Neuronal stem cell (in vitro differentiated cells): Measurements from ENCODE around the gene OXTR.

Experiments used
- DNase-seq: peaks from one replicate; pipeline ENCODE4 v3.0.0-alpha.2; 2013; ENCODE audit warnings: low spot score
- H2AFZ ChIP-seq: one replicate; pipeline ENCODE4 v1.6.1; 2013; ENCODE audit warnings: mild to moderate bottlenecking, low read length, inconsistent platforms
- H2AK5ac ChIP-seq: 2 replicates; pipeline ENCODE4 v1.6.1; 2013; ENCODE audit warnings: low read depth, mild to moderate bottlenecking, inconsistent platforms, low read length, moderate library complexity, mixed read lengths
- H2BK120ac ChIP-seq: 2 replicates; pipeline ENCODE4 v1.6.1; 2013; ENCODE audit warnings: low read depth, mild to moderate bottlenecking, inconsistent platforms, low read length, moderate library complexity, mixed read lengths
- H2BK12ac ChIP-seq: one replicate; pipeline ENCODE4 v1.6.1; 2013; ENCODE audit warnings: low read length, inconsistent platforms
- H2BK15ac ChIP-seq: 2 replicates; pipeline ENCODE4 v1.6.1; 2013; ENCODE audit warnings: mild to moderate bottlenecking, low read length, inconsistent platforms, mixed read lengths
- H2BK5ac ChIP-seq: one replicate; pipeline ENCODE4 v1.6.1; 2013; ENCODE audit warnings: inconsistent platforms, mild to moderate bottlenecking, low read length, moderate library complexity
- H3K14ac ChIP-seq: one replicate; pipeline ENCODE4 v1.6.1; 2013; ENCODE audit warnings: low read length, inconsistent platforms
- H3K18ac ChIP-seq: 2 replicates; pipeline ENCODE4 v1.6.1; 2013; ENCODE audit warnings: low read length, inconsistent platforms
- H3K23ac ChIP-seq: 2 replicates; pipeline ENCODE4 v1.6.1; 2013; ENCODE audit warnings: low read depth, mild to moderate bottlenecking, mixed read lengths, low read length, inconsistent platforms; ENCODE audit not compliant: poor library complexity
- H3K27ac ChIP-seq: replicated peaks from 3 replicates; pipeline ENCODE4 v1.5.1; 2013; ENCODE audit warnings: low read length, inconsistent platforms
- H3K27me3 ChIP-seq, 3 experiments: 2 replicates each; pipeline ENCODE4 v1.6.1; 2013; ENCODE audit warnings: low read length in 3 of 3, mild to moderate bottlenecking in 2 of 3, inconsistent platforms in 1 of 3, low read depth in 1 of 3, mixed read lengths in 1 of 3, moderate library complexity in 1 of 3; ENCODE audit not compliant: control insufficient read depth in 3 of 3, insufficient read depth in 3 of 3
- H3K36me3 ChIP-seq, 2 donors: replicated peaks in 1 of 2; 2 replicates each; pipeline ENCODE4 v1.6.1; 2013; ENCODE audit warnings: low read length in 2 of 2; ENCODE audit not compliant: control insufficient read depth in 2 of 2, insufficient read depth in 2 of 2
- H3K4ac ChIP-seq: 2 replicates; pipeline ENCODE4 v1.6.1; 2013; ENCODE audit warnings: inconsistent platforms, mild to moderate bottlenecking, low read length, moderate library complexity
- H3K4me1 ChIP-seq, 2 donors: 1 replicate in 1 of 2; 2 replicates in 1 of 2; pipeline ENCODE4 v1.6.1; 2013; ENCODE audit warnings: low read length in 2 of 2, low read depth in 1 of 2; ENCODE audit not compliant: control insufficient read depth in 2 of 2, insufficient read depth in 1 of 2
- H3K4me2 ChIP-seq: one replicate; pipeline ENCODE4 v1.6.1; 2013; ENCODE audit warnings: mild to moderate bottlenecking, low read length, inconsistent platforms; ENCODE audit not compliant: insufficient read depth, poor library complexity, severe bottlenecking
- H3K4me3 ChIP-seq, 2 donors: 2 replicates each; pipeline ENCODE4 v1.5.1; 2013; ENCODE audit warnings: low read length in 2 of 2, mild to moderate bottlenecking in 2 of 2, inconsistent platforms in 1 of 2, moderate library complexity in 1 of 2
- H3K79me1 ChIP-seq: one replicate; pipeline ENCODE4 v1.6.1; 2013; ENCODE audit warnings: low read depth, mild to moderate bottlenecking, inconsistent platforms, low read length, moderate library complexity
- H3K9ac ChIP-seq: one replicate; pipeline ENCODE4 v1.6.1; 2013; ENCODE audit warnings: mild to moderate bottlenecking, low read depth, low read length, inconsistent platforms; ENCODE audit not compliant: poor library complexity
- H3K9me3 ChIP-seq, 2 donors: replicated peaks in 1 of 2; 2 replicates each; pipeline versions ENCODE3 to v1.6.1; 2013; ENCODE audit warnings: low read length in 2 of 2, mild to moderate bottlenecking in 2 of 2, inconsistent platforms in 1 of 2, low read depth in 1 of 2, mixed read lengths in 1 of 2, moderate library complexity in 1 of 2; ENCODE audit not compliant: control insufficient read depth in 2 of 2, insufficient read depth in 1 of 2
- H4K8ac ChIP-seq: one replicate; pipeline ENCODE4 v1.6.1; 2013; ENCODE audit warnings: low read depth, mild to moderate bottlenecking, inconsistent platforms, low read length, moderate library complexity
- H4K91ac ChIP-seq: one replicate; pipeline ENCODE4 v1.6.1; 2013; ENCODE audit warnings: low read length, low read depth, mild to moderate bottlenecking, inconsistent platforms; ENCODE audit not compliant: poor library complexity
- WGBS, 2 donors: extraction: QIAGEN DNeasy Blood & Tissue Kit; methylation state at CpG; one replicate each; pipeline ENCODE4 v1.1.7; 2013; ENCODE audit warnings: missing lambda C conversion rate in 2 of 2, mixed read lengths in 1 of 2; ENCODE audit not compliant: insufficient read length in 2 of 2, insufficient replicate concordance in 1 of 2; ENCODE audit errors: extremely low coverage in 2 of 2; 5-methylcytosine and 5-hydroxymethylcytosine counted together

The OXTR gene

DNA sequence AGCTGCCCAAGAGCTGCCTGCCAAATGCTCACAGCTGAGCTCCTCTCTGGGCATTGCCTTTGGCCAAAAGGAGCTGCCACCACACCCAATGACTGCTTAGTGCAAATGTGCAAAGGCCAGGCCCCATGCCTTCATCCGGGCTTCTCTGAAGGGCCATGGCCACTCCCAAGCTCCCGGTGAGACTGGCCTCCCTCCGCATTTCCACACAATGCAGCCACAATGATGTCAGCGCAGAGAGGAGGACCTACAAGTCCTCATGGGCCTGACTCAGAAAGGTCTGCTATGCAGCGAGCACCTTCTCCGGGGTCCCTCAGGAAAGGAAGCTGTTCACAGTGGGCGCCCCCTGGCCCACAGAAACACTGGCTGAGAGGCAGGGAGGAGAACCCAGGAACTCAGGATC lies 12.7 kb downstream of the OXTR start:
- DNase-seq = no peak
- H3K4ac ChIP-seq = no peak overlapping the region
- no peak overlapping the region for H2AK5ac ChIP-seq
- H3K14ac ChIP-seq = no peak overlapping the region
- WGBS, 2 donors = no CpG with 5 or more reads among the region's 7 CpGs
- no peak overlapping the region for H3K23ac ChIP-seq
- no peak overlapping the region for H3K4me3 ChIP-seq
- H3K79me1 ChIP-seq = no peaks in the 10 kb centered on the region
- H3K9me3 ChIP-seq = no peaks in the 10 kb centered on the region
- no peaks in the 10 kb centered on the region for H3K4me1 ChIP-seq
- no peaks in the 10 kb centered on the region for H3K36me3 ChIP-seq
- H2BK12ac ChIP-seq = no peak overlapping the region
- no peak overlapping the region for H3K9ac ChIP-seq
- H3K27ac ChIP-seq = no peak overlapping the region
- H2AFZ ChIP-seq = no peak overlapping the region
- H2BK120ac ChIP-seq = no peak overlapping the region
- peaks cover 0 to 3% (median 0%) of the 10 kb centered on the region in 3 experiments for H3K27me3 ChIP-seq
- H2BK15ac ChIP-seq = no peak overlapping the region
- H4K8ac ChIP-seq = no peak overlapping the region
- no peak overlapping the region for H3K4me2 ChIP-seq
- no peak overlapping the region for H2BK5ac ChIP-seq
- H3K18ac ChIP-seq = peak overlapping the region; percentile 73
- no peak overlapping the region for H4K91ac ChIP-seq

DNA sequence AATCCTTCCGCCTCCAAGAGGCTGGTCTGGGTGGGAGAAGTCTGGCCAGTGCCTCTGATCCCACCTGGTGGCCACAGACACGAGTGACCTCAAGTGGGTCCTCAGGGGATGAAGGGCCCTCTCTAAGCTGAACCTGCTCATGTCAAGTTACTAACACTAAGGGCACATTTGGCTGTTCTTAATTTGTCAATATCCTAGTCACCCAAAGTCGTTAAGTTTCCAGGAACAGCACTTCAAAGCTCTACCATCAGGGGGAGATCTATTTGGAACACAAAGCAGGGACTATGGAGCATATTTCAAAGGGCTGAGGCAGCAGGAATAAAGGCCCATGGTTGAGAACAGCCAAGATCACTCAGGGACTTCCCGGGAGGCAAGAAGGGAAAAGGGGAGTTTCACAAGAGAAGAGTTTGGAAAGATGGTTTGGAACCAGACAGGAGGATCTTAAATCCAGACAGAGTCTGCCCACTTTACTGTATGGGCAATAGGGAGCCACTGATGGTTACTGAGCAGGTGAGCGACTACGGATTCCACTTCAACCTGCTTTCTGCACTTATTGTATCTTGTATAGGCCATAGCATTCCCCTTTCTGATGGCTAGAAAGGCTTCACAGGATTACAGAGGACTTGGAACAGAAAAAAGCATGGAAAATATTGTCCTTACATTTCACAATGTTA lies 13.7 kb downstream of the OXTR start:
- no peak overlapping the region for H2BK15ac ChIP-seq
- H4K91ac ChIP-seq = no peak overlapping the region
- no peak overlapping the region for H3K18ac ChIP-seq
- no peaks in the 10 kb centered on the region for H3K36me3 ChIP-seq
- H4K8ac ChIP-seq = no peak overlapping the region
- no peak overlapping the region for H2BK12ac ChIP-seq
- H3K27ac ChIP-seq = no peak overlapping the region
- H3K14ac ChIP-seq = no peak overlapping the region
- H3K27me3 ChIP-seq = peaks cover 0 to 3% (median 0%) of the 10 kb centered on the region in 3 experiments
- no peak overlapping the region for H3K4me2 ChIP-seq
- no peak for DNase-seq
- H2AK5ac ChIP-seq = no peak overlapping the region
- no peak overlapping the region for H2AFZ ChIP-seq
- H3K23ac ChIP-seq = no peak overlapping the region
- H3K4ac ChIP-seq = no peak overlapping the region
- no peak overlapping the region for H2BK5ac ChIP-seq
- no peaks in the 10 kb centered on the region for H3K79me1 ChIP-seq
- H2BK120ac ChIP-seq = no peak overlapping the region
- no peak overlapping the region for H3K9ac ChIP-seq
- WGBS, 2 donors = no CpG with 5 or more reads among the region's 6 CpGs
- H3K4me1 ChIP-seq = no peaks in the 10 kb centered on the region
- peaks cover 0 to 5% of the 10 kb centered on the region in 2 donors for H3K9me3 ChIP-seq
- no peak overlapping the region for H3K4me3 ChIP-seq

DNA sequence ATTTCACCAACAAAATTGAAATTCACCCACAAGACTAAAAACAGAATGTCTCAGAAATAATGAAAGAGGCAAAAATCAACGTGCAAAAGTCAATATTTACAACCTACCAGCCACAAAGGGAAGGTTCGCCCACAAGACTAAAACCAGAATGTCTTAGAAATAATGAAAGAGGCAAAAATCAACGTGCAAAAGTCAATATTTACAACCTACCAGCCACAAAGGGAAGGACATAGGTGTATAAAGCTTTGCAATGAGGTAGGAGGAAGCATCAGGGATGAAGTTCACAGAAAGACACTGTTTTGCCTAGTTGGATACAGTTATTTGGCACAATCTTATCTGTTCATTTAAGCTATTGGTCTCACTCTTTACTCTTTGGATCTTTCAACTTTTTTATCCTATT lies 14.3 kb downstream of the OXTR start:
- Histone ChIP-seq H3K4me2 (no peak overlapping the region), H3K27me3 (peaks cover 0 to 3% (median 0%) of the 10 kb centered on the region in 3 experiments), H3K4me1 (no peaks in the 10 kb centered on the region), H3K4me3 (no peak overlapping the region), H2BK12ac (no peak overlapping the region), H3K36me3 (no peaks in the 10 kb centered on the region), H2BK5ac (no peak overlapping the region), H2AFZ (no peak overlapping the region), H2BK15ac (no peak overlapping the region), H2BK120ac (no peak overlapping the region), H3K23ac (no peak overlapping the region), H4K8ac (no peak overlapping the region), H3K79me1 (no peaks in the 10 kb centered on the region), H3K9me3 (peaks cover 0 to 7% of the 10 kb centered on the region in 2 donors), H3K18ac (no peak overlapping the region), H3K4ac (no peak overlapping the region), H4K91ac (no peak overlapping the region), H3K14ac (no peak overlapping the region), H3K9ac (no peak overlapping the region), H2AK5ac (no peak overlapping the region), H3K27ac (no peak overlapping the region)
- no CpG with 5 or more reads among the region's 3 CpGs for WGBS, 2 donors
- DNase-seq = no peak

DNA sequence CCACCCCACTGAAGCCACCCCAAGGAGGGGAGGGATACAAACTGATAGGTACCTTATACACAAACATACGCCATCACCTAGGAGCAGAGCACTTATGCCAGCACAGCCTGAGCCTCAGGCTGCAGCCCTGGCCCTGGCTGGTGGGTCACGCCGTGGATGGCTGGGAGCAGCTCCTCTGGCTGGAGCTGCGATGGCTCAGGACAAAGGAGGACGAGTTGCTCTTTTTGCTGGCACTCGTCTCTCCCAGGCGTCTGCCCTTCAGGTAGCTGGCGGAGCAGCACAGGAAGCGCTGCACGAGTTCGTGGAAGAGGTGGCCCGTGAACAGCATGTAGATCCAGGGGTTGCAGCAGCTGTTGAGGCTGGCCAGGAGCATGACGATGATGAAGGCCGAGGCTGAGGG lies 16.6 kb downstream of the OXTR start:
- H3K4me1 ChIP-seq = no peaks in the 10 kb centered on the region
- peak overlapping the region; percentile 25 for H3K18ac ChIP-seq
- H4K91ac ChIP-seq = no peak overlapping the region
- no peak overlapping the region for H2BK5ac ChIP-seq
- peak overlapping the region; percentile 90 for H3K14ac ChIP-seq
- H2AFZ ChIP-seq = no peak overlapping the region
- peaks cover 0 to 7% of the 10 kb centered on the region in 2 donors for H3K9me3 ChIP-seq
- H2BK120ac ChIP-seq = no peak overlapping the region
- peaks cover 0 to 3% (median 0%) of the 10 kb centered on the region in 3 experiments for H3K27me3 ChIP-seq
- H4K8ac ChIP-seq = peak overlapping the region; percentile 57
- no peak overlapping the region for H2AK5ac ChIP-seq
- H2BK15ac ChIP-seq = no peak overlapping the region
- H2BK12ac ChIP-seq = no peak overlapping the region
- no peak for DNase-seq
- H3K4ac ChIP-seq = no peak overlapping the region
- no peaks in the 10 kb centered on the region for H3K79me1 ChIP-seq
- no CpG with 5 or more reads among the region's 14 CpGs for WGBS, 2 donors
- no peaks in the 10 kb centered on the region for H3K36me3 ChIP-seq
- H3K4me2 ChIP-seq = no peak overlapping the region
- no peak overlapping the region for H3K27ac ChIP-seq
- H3K9ac ChIP-seq = no peak overlapping the region
- no peak overlapping the region for H3K4me3 ChIP-seq
- H3K23ac ChIP-seq = no peak overlapping the region
